Activated CD4-positive, alpha-beta T cell treated with anti-CD3 and anti-CD28 coated beads, Interleukin-2, amount 50 U/mL, for 1 hour (primary cell): ENCODE measurements around the gene AHNAK2.

Experiments
- DNase-seq: peaks from one replicate; pipeline ENCODE4 v3.0.0-alpha.2; 2020

AHNAK2 gene

DNA sequence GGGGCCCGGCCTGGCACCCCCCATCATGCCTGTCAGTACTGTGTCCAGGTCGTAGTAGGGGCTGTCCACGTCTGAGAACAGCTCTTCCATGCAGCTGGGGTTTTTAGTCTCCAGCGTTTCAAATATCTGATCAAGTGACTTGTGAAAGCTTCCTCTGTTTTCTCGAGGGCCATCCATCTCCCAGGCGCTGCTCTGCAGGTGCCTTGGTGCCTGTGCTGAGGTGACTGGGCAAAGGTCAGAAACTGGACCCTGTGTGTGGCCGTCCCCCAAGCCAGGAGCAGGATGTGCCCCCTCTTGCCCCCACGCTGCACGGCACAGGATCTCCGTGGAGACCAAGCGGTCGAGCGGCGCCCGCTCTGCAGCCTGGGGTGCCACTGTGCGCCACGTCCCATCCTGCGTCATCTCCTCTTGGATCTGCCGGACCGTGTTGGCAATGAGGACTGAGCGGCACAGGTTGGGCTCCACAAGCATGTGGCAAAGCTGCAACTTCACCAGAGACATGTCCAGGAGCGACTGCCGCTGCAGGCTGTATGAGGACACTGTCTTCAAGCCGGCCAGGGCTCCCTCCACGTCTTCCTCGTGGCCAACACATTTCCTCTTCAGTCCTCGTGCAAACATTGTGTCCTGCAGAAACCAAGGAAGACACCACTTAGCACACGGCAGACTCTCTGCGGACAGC, 33.3 kb upstream of the AHNAK2 start:
- no peak for DNase-seq

DNA sequence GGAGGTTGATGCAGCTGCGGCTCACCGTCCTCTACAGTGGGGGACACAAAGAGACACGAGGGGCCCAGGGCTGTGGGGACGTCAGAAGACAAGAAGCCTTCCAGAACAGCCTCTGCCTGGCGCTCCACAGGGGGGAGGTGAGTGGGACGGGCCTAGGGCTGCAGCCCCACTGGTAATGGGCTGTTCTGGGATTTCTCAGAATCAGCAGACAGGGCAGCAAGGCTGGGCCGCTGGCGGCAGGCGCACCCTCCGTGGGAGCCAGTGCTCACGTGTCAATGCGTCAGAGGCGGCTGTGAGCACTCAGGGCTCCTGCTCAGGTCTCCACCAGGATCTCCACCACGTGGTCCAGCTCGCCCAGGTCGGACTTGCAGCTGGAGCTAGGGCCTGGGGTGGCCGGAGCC, 32.7 kb upstream of the AHNAK2 start:
- no peak for DNase-seq

DNA sequence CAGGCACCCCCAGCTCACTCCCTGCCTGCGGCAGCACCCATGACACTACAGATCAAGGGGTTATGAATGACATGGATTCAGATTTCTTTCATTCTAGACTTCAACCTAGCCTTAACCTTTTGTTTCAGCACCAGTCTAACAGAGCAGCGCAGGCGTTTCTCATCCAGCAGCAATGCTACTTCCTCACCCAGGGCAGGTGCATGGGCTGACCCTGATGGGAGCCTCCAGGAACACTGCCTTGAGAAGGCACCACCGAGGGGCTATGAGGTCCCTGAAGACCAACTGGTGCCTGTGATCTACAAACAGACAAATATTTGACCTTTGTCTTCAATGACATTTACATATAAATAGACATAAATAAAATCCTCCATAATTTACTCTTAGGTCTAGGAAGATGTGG, 31.9 kb upstream of the AHNAK2 start:
- no peak for DNase-seq

DNA sequence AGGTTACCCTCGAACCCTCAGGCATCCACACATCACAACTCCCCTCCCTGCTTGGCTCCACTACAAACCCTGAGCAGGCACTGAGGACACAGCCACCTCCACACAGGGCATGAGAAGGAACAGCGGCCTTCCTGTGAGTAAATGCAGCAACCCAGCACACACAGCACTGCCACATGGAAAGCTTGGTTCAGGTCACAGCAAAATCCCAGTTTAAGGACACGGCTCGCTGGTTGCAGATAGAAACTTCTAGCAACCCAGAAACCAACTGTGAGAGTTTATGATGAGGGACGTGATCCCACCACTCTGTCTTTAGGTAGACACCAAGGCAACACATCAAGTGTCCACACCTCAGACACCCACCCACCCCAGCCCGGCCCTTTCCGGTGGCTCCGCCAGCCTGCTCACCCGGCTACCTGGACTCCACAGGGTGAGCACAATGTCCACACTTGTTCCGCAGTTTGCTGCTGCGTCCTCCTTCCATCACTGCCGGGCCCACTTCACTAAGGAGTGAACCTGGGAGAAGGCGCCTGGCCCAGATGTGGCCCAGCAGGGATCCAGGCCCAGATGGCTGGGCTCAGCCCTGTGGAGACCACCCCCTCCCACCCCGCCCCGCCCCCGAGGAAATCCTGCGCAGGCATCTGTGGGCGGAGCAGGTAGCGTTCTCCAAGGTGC, 29.6 kb upstream of the AHNAK2 start:
- DNase-seq, result no peak

DNA sequence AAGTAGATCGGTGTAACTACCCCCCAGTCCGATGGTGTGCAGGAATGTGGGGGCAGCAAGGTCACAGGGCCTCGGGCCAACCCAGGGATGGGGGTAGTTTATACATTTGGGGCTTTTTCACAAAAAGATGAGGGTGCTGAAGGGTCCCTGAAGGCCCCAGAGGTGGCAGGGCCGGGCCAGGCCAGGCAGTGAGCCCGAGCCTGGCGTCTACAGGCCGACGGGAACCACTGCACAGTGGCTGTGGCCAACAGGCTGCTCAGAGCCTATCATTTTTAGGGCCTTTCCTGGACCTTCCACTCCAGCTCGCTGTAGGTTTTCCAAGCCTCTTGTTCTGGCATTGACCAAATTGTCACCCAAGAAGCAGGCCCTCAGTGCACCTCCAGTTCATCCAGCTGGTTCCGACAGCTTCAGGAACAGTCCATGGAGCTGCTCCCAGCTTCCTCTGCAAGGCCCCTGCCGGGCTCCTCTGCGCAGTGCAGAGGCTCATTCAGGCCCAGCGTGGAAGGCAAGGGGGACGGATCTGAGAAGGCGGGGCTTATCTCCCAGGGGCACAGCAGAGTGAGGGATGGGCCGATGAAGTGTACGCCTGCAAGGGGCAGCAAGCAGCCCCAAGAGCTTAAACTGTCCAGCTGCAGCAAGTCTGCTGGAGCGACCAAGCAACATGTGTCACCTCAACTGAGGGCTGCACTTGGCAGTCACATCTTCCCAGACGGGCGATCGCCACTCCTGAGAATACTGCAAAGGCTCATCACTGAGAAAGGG, 28.8 kb upstream of the AHNAK2 start:
- no peak for DNase-seq

DNA sequence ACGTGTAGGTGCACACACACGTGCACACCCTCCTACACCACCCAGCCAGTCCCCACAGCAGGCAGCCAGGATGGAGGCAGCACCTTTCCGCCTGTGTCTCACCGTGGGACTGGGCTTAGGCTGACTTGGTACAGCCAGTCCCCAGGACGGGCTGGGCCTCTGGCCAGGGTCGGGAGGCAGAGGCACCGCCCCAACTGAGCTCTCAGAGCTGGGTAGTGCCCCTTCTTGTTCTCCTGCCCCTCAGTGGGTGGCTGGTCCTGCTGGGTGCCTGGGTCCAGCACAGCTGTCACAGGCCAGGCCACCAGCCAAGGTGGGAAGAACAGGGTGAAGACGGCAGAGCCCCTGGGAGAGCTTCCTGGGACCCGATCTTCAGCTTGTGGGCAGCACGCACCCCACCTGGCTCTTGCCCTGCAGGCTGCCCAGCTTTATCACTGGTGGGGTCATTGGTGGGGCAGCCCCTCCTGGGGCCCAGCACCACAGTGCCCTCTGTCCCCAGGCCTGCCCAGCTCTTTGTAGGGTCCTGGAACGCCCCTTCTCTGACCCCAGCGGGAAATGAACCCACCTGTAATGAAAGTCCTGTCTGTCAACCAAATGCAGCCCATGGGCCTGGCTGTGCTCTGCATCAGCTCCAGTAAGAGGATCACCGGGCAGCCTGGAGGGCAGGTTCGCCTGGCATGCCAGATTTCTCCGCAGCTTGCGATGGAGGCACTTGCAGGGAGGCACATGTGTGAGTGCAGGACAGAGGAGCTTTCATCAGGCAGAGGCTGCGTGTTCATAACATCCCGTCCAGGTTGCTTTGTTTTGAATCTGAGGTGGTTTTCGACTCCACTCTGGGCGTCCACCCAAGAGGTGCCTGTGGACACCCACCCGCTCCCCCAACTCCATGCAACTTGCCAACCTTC, 28.0 kb upstream of the AHNAK2 start:
- no peak for DNase-seq

DNA sequence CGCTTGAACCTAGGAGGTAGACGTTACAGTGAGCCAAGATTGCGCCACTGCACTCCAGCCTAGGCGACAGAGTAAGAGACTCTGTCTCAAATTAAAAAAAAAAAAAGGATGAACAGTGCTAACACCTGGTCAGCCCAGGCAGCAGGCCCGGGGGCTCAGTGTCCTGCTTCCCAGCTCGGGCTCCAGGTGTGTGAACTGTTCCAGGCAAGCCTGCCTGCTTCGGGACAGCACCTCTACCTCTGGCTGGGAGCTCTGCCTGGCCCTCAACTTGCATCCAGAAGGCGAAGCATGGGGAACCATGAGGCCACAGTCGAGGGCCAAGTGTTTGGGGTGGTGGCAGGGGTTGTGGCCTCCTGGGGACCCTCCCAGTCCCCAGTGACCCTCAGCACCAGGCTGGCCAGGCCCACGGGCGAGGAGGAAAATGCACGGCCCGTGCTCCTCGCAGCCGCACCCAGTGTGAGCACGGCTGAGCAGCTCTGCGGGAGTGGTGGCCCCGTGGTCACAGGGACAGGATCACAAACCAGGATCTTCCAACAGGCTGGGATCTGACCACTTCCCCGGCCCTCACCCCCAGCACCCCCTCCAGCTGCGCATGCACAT, 27.3 kb upstream of the AHNAK2 start:
- no peak for DNase-seq

DNA sequence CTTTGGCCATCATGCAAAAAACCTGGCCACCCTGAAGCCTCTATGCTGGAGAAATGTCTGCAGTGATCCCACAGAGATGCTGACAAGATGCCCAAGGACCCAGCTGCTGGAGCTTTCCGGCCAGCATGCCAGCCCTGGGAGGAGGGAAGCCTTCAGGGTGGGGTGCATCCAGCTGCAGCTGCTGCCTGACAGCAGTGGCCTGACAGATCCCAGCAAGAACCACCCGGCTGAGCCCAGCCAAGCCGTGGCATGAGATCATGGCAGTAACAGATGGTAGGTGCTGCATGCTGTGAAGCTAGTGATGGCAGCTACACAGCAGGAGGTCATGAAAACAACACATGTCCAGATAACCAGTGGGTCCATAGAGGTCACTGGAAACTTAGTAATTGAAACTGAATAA, 21.2 kb upstream of the AHNAK2 start:
- no peak for DNase-seq

DNA sequence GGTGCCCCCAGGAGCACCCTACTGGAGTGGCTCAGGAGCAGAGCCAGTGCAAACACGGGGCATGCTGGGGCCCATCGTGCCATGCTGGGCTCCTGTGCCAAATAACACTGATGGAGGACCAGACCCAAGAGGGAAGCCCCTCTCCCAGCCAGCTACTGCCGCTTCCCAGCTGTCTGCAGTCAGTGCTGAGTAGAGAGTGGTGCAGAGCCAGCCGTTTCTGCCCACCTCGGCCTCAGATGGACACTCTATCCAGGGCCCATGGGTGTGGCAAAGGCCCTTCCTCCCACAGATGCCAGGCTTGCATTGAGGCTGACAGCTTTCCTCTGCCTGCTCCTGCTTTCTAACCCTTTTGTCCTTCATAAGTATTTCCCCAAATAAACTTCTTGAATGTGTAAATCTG, 20.6 kb upstream of the AHNAK2 start:
- DNase-seq, result no peak

DNA sequence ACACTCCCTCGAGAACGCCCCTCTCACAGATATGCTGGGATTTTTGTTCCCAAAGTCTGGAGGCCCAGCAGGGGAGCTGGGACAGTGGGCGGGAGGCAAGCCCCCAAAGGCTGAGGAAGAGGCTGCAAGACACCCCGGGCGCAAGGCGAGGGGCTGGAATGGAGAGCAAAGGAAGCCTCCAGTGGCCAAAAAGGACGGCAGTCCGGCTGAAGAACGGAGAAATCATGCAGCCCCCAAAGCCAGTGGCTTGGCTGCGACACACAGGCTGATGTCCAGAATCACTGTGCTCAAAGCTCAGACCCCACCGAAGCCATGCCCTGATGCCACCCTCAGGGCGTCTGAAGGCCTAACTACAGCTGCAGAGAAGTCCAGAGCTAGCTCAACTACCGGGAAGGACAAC, 18.3 kb upstream of the AHNAK2 start:
- no peak for DNase-seq

DNA sequence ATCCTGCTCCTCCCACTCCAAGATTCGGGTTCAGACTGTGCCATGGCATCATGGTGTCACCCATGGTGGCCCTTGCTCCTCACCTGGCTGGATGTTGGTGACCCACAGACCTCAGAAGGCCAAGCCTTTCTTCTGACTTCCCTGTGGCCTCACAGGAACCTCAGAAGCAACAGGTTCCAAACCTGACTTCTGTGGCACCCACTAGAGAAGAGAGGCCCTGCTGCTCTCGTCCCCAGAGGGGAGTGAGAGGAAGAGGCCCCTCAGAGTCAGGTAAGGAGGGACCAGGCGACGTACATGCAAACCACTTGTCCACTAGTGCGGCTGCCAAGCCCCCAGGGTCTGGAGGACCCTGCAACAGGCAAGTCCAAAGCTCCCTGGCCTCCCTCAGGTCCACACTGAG, 17.9 kb upstream of the AHNAK2 start:
- DNase-seq, result no peak

DNA sequence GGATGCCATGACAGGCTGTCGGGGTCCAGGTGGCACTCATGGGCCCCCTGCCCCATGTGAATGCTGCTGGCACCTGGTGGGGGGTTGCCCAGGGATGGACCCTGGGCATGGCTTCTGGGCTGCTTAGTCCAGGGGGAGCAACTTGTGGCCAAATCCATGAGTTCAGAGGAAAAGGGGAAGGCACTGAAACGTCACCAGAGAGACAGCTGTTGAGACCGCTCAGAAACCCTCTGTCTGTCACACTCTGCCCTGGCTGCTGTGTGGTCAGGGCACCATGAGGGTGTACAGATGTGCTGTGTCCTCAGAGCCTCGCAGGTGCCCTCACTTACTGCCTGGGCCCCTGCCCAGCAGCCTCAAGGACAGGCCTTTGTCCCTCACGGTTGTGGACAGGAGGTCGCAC, 16.8 kb upstream of the AHNAK2 start:
- DNase-seq, result no peak

DNA sequence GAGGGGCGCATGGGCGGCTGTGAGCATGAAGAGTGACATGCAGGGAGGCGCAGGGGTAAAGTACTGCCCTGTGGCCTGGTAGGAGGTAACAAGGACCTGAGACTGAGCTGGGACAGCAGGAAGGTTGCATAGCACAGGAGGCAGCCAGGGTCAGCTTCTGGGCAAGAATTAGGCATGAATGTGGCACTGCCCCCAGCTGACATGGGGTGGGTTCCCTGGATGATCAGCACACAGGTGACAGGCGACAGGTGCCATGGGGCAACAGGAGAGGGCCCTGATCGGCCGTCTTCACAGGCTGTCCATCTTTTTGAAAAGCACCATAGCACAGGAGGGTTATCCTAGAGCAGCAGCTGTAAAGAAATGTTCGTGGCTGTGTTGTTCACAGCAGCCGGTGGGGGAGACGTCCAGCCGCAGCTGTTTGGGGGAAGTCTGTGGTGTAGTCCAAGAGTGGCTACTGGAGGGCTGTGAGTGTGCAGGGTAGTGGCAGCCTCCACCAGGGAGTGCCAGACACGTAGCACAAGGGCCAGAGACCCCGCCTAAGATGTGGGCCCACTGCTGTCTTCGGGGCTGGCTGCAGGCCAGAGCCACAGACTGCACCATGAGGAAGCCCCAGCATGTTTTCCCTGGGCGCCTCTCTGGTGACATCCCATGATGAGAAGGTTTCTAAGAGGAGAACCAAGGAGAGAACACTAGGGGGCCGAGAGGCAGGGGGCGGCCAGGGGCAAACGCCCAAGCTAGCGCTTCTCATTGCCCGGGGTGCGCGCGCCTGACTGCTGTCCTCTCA, 15.8 kb upstream of the AHNAK2 start:
- DNase-seq, result no peak

DNA sequence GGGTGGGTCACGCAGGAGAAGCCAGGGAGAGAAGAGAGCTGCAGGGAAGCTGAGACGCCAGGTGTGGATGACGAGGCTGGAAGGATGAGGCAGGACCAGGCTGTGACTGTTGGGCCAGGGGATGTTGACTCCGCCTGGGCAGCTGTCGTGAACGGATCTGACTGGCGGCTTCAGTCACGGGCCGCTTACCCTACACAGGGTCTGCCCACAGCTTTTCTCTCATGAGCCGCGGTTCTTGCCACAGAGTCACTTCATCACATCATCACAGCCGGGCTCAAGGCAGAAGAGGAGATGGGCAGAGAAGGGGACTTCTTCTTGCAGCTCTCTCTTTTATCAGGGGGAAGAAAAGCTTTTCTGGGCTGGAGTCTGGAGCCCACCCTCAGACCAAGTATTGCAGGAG, 15.1 kb upstream of the AHNAK2 start:
- DNase-seq, result no peak

DNA sequence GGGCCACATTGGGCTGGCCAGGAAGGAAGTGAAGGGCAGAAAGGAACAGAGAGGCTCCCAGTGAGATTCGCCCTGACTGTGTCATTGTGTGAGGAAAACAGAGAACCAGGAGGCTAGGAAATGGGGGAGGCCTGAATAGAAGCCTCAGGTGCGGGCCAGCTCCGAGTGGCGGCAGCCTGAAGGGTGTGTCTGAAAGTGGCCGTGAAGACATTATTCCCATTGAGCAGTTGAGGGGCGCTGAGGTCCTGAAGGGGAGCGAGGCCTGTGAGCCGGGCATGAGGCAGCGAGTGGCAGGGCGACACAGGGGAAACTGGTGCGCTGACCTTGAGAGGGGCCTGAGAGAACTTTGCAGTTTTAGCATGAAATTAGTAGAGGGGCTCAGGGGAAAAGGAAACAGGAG, 14.3 kb upstream of the AHNAK2 start:
- DNase-seq, result no peak

DNA sequence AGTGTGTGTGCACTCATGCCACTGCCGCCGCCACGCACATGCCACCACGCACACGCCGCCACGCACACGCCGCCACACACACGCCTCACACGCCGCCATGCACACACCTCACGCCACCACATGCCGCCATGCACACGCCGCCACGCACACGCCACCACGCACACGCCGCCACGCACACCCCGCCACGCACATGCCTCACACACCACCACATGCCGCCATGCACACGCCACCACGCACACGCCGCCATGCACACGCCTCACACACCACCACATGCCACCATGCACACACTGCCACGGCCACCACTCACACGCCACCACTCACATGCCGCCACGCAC, 13.7 kb upstream of the AHNAK2 start:
- DNase-seq, result no peak

DNA sequence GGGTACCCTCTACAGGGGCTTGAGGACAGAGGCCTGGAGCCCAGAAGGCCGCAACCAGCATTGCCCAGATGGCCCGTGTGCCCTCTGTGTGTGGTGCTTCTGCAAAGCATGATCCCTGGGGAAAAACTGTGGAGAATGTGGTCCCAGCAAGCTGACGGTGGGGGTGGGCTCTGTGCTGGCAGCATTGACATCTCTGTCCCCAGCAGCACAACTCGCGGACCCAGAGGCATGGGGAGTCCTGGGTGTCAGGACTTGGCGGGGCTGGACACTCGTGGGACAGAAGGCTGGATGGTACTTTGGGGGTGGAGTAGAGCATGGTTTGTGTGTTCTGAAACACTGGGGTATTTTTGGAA, 11.8 kb upstream of the AHNAK2 start:
- DNase-seq, result no peak

DNA sequence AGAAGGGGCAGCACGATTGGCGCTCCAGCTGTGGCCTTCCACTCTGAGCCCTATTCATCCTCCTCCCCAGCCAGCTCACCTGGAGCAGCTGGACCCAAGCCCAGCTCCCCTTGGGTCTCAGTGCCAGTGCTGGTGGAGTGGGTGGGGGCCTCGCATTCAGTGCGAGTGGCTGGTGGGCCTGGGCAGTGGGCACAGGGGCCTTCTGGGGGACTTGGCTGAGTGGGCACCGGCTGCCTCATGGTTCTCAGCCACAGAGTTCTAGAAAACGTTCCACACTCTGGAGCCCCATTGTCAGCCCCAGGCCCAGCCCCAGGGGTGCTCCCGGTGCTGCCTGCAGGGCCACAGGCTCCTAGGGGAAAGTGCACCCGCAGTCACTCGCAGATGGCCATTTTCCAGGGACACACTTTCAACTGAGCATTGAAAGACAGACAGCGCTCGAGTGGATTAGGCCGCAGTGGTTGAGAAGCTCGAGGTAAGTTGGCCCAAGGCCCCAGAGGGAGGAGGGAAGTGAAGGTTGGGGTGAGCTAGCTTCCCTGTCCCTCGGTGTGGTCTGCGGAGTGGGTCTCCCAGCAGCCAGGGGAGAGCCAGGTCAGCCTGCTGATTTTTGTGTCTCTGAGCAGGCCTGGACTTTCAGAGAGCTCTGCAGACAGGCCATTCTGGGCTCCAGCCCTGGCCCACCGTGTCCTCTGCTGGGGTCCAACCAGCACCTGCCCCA, 11.2 kb upstream of the AHNAK2 start:
- no peak for DNase-seq

DNA sequence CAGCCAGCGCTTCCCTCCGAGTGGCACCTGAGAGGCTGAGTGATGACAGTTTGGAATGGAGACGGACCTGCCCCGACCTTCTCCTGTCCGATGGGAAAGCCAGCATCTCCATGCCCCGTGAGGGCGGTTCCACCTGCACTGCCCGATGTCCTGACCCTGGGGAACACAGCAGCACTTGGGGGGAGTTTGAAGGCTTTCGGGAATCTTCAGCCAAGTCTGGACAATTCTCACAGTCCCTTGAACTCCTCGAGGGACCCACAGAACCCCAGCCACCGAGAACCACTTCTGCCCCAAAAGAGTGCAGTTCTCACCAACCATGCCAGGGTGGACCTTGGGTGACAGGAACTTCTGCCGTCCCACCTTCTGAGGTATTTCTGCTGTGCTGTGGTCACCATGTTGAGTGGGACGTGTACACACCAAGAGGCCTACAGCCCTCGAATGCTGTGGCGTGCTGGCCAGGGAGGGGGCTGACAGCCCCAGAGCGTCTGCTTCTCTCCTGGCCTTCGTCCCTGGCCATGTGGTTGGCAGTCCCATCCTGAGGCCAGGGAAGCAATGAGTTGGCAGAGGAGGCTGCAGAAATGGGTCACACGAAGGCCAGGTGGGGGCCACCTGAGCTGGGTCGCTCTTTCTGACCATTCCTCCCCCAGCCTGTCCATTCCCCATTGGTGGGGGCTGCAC, 8.5 kb upstream of the AHNAK2 start:
- no peak for DNase-seq

DNA sequence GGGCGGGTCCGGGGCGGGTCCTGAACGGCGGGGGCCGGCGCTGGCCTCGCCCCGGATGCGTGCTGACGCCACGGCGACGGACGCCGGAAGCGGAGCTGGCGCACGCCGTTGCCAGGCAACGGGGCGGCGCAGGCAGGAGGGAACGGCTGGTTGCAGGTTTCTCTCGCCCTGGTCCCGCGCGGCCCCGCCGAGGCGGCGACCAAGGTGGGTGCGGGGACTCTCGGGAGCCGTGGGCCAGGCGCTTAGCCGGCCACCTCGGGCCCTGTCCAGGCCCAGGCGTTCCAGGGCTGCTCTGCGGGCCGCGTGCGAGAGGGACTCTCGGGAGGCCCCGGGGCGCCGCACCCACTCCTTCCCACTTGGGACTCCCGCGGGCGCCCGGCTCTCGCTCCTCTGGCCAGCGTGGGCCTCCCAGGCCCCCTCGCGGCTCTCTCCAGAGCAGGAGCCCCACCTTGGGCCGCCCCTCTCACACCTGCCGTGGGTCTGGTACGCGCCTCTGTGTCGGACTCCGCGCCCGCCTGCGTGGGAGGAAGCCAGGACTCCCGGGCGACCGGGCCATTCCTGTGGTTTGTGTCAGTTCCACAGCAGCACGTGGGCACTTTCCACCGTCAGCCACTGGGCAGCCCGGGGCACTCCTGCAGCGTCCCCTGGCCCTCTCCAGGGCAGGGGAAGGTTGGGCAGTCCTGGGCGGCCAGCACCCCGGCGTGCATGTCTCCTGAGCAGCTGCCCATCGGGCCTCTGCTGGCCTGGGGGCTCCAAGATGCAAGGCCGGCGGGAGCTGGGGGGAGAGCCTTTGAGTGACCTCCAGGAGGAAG, 7.7 kb upstream of the AHNAK2 start, which contains the start of gene CLBA1:
TSS of gene CLBA1 (plus strand) at position 114 of the 812 bp plus-strand sequence. CDS start at position 758, 644 bp downstream.
- peak; percentile 83 for DNase-seq
